ENCODE data around the gene PTPN4.
A peak's percentile ranks its signal among the peaks of the same experiment; 100 is the strongest.

PTPN4 gene

DNA sequence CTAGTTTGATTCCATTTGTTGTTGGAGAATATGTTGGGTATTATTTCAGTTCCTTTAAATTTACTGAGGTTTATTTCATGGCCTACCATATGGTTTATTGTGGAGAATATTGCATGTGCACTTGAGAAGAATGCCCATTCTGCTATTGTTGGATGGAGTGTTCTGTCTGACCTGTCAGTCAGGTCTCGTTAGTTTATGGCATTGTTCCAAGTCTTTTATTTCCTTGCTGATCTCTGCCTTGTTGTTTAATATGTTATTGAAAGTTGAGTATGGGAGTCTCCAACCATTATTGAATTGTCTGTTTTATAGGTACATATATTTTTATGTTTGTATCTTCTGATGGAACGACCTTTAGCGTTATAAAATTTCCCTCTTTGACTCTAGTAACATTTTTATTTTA, 86.3 kb downstream of the PTPN4 start:
- no peak overlapping the region for H3K4me3 ChIP-seq (ENCODE audit: low read depth, low read length)
- peak; percentile 60 for DNase-seq (ENCODE audit: low read depth)
- no peak for TF ChIP-seq CTCF (IDR thresholded peaks at IDR 0.05; ENCODE audit: control insufficient read depth, extremely low read depth, insufficient read depth)

- TF ChIP-seq CTCF (IDR thresholded peaks at IDR 0.05; ENCODE audit: control insufficient read depth, extremely low read depth, insufficient read depth): no peak
- no peak for DNase-seq (ENCODE audit: low read depth)
- H3K4me3 ChIP-seq (ENCODE audit: low read depth, low read length): no peak overlapping the region
These were observed 90.3 kb downstream of the PTPN4 start for GRCh38 chr2:119849838-119850565.

- no peak for DNase-seq (ENCODE audit: low read depth)
- no peak for TF ChIP-seq CTCF (IDR thresholded peaks at IDR 0.05; ENCODE audit: control insufficient read depth, extremely low read depth, insufficient read depth)
- H3K4me3 ChIP-seq (ENCODE audit: low read depth, low read length): no peak overlapping the region
These were observed 92.5 kb downstream of the PTPN4 start for GRCh38 chr2:119852214-119852613.

- H3K4me3 ChIP-seq (ENCODE audit: low read depth, low read length): no peak overlapping the region
- no peak for TF ChIP-seq CTCF (IDR thresholded peaks at IDR 0.05; ENCODE audit: control insufficient read depth, extremely low read depth, insufficient read depth)
- no peak for DNase-seq (ENCODE audit: low read depth)
These were observed 94.2 kb downstream of the PTPN4 start for GRCh38 chr2:119853777-119854399.

- no peak for DNase-seq (ENCODE audit: low read depth)
- no peak overlapping the region for H3K4me3 ChIP-seq (ENCODE audit: low read depth, low read length)
- no peak for TF ChIP-seq CTCF (IDR thresholded peaks at IDR 0.05; ENCODE audit: control insufficient read depth, extremely low read depth, insufficient read depth)
These were observed 96.8 kb downstream of the PTPN4 start for GRCh38 chr2:119856469-119856901.

- DNase-seq (ENCODE audit: low read depth): no peak
- TF ChIP-seq CTCF (IDR thresholded peaks at IDR 0.05; ENCODE audit: control insufficient read depth, extremely low read depth, insufficient read depth): no peak
- no peak overlapping the region for H3K4me3 ChIP-seq (ENCODE audit: low read depth, low read length)
These were observed 98.0 kb downstream of the PTPN4 start for GRCh38 chr2:119857742-119858141.

Data from LNCaP clone FGC (cell line).